H1 (cell line): Measurements from ENCODE around the gene SSH2. TPM values are rescaled to one million over a fixed set of nuclear protein-coding genes. Genes with fewer than 3 reads are reported as not detected.

Experiments used
- ASH2L ChIP-seq: fragments of 200-600, 300-600 bp; sonication (generic); IDR thresholded peaks from one replicate; pipeline ENCODE4 v1.7.1; 2017; ENCODE audit warnings: low read length
- CBX8 ChIP-seq: fragments of 300-800, 300-1000 bp; sonication (generic); IDR thresholded peaks from 2 replicates; pipeline ENCODE4 v1.7.1; 2016; ENCODE audit warnings: low read depth, low read length, borderline replicate concordance
- CEBPB ChIP-seq: IDR thresholded peaks from 2 replicates; pipeline ENCODE4 v1.6.1; 2012; ENCODE audit warnings: low read depth, low read length
- CTBP2 ChIP-seq: IDR thresholded peaks from 2 replicates; pipeline ENCODE4 v1.7.0; 2011; ENCODE audit warnings: borderline replicate concordance, mild to moderate bottlenecking, moderate library complexity, mixed read lengths, low read length; ENCODE audit not compliant: insufficient read depth, insufficient read length
- FOSL1 ChIP-seq: IDR thresholded peaks from 2 replicates; pipeline ENCODE4 v1.6.1; 2011; ENCODE audit warnings: mild to moderate bottlenecking, low read depth, low read length, moderate library complexity; ENCODE audit not compliant: insufficient read depth
- SIN3A ChIP-seq, 2 experiments: IDR thresholded peaks in 1 of 2; conservative IDR thresholded peaks in 1 of 2; 2 replicates each; pipeline ENCODE4 v1.6.1; 2011 to 2012; ENCODE audit warnings: low read length in 2 of 2, improper control_type of control experiment in 1 of 2, low read depth in 1 of 2, mild to moderate bottlenecking in 1 of 2
- ZNF274 ChIP-seq: IDR thresholded peaks from 2 replicates; pipeline ENCODE4 v1.7.0; 2012; ENCODE audit warnings: low read length, borderline replicate concordance; ENCODE audit errors: extremely low read depth
- polyA plus RNA-seq, 7 experiments: library from polyadenylated mRNA; depleted of rRNA in 3 of 7; stranded (reverse) in 5 of 7; unstranded in 2 of 7; fragments of >200 nt in 5 of 7; fragments of 200-250 nt in 2 of 7; gene quantifications; 1 replicate in 5 of 7; 2 replicates in 1 of 7; 4 replicates in 1 of 7; pipeline versions ENCODE4 v1.2.1 to v1.2.3, GENCODE V29; 2011 to 2013; ENCODE audit warnings: missing spikeins in 2 of 7, mixed read lengths in 2 of 7
- total RNA-seq: library from RNA; stranded (reverse); fragmentation: NEBNext Ultra II Directional; extraction: Animal tissue kit (Norgen Biotek cat#: 25700); gene quantifications from 2 replicates; pipeline ENCODE4 v1.2.1, GENCODE V29; 2021
- TF ChIP-seq, protein P1 (sequence below): fragments of 300-600 bp; sonication (generic); IDR thresholded peaks from 2 replicates; pipeline ENCODE4 v1.7.1; 2012; ENCODE audit warnings: low read length, moderate library complexity, mild to moderate bottlenecking, inconsistent platforms; ENCODE audit not compliant: insufficient replicate concordance
- TF ChIP-seq, protein P2 (sequence below): IDR thresholded peaks from 2 replicates; pipeline ENCODE4 v1.6.1; 2012; ENCODE audit warnings: inconsistent platforms
- TF ChIP-seq, protein P3 (sequence below): IDR thresholded peaks from 2 replicates; pipeline ENCODE4 v1.6.1; 2011; ENCODE audit warnings: low read depth, mild to moderate bottlenecking, low read length; ENCODE audit not compliant: insufficient read depth

The SSH2 gene
- total and polyA plus RNA-seq, 2 of the 8 experiments (the other 6 are each of a cell fraction or from before 2014, with no cell fraction given) = 5.2 to 15.9 TPM

DNA sequence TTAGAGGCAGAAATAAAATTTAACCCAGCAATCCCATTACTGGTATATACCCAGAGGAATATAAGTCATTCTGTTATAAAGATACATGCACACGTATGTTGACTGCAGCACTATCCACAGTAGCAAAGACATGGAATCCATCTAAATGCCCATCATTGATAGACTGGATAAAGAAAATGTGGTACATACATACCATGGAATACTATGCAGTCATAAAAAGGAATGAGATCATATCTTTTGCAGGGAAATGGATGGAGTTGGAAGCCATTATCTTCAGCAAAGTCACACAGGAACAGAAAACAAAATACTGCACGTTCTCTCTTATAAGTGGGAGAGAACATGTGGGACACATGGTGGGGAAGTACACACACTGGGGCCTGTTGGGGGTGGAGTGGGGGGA, 23.1 kb downstream of the SSH2 start (continued):
- TF ChIP-seq, protein P1, sequence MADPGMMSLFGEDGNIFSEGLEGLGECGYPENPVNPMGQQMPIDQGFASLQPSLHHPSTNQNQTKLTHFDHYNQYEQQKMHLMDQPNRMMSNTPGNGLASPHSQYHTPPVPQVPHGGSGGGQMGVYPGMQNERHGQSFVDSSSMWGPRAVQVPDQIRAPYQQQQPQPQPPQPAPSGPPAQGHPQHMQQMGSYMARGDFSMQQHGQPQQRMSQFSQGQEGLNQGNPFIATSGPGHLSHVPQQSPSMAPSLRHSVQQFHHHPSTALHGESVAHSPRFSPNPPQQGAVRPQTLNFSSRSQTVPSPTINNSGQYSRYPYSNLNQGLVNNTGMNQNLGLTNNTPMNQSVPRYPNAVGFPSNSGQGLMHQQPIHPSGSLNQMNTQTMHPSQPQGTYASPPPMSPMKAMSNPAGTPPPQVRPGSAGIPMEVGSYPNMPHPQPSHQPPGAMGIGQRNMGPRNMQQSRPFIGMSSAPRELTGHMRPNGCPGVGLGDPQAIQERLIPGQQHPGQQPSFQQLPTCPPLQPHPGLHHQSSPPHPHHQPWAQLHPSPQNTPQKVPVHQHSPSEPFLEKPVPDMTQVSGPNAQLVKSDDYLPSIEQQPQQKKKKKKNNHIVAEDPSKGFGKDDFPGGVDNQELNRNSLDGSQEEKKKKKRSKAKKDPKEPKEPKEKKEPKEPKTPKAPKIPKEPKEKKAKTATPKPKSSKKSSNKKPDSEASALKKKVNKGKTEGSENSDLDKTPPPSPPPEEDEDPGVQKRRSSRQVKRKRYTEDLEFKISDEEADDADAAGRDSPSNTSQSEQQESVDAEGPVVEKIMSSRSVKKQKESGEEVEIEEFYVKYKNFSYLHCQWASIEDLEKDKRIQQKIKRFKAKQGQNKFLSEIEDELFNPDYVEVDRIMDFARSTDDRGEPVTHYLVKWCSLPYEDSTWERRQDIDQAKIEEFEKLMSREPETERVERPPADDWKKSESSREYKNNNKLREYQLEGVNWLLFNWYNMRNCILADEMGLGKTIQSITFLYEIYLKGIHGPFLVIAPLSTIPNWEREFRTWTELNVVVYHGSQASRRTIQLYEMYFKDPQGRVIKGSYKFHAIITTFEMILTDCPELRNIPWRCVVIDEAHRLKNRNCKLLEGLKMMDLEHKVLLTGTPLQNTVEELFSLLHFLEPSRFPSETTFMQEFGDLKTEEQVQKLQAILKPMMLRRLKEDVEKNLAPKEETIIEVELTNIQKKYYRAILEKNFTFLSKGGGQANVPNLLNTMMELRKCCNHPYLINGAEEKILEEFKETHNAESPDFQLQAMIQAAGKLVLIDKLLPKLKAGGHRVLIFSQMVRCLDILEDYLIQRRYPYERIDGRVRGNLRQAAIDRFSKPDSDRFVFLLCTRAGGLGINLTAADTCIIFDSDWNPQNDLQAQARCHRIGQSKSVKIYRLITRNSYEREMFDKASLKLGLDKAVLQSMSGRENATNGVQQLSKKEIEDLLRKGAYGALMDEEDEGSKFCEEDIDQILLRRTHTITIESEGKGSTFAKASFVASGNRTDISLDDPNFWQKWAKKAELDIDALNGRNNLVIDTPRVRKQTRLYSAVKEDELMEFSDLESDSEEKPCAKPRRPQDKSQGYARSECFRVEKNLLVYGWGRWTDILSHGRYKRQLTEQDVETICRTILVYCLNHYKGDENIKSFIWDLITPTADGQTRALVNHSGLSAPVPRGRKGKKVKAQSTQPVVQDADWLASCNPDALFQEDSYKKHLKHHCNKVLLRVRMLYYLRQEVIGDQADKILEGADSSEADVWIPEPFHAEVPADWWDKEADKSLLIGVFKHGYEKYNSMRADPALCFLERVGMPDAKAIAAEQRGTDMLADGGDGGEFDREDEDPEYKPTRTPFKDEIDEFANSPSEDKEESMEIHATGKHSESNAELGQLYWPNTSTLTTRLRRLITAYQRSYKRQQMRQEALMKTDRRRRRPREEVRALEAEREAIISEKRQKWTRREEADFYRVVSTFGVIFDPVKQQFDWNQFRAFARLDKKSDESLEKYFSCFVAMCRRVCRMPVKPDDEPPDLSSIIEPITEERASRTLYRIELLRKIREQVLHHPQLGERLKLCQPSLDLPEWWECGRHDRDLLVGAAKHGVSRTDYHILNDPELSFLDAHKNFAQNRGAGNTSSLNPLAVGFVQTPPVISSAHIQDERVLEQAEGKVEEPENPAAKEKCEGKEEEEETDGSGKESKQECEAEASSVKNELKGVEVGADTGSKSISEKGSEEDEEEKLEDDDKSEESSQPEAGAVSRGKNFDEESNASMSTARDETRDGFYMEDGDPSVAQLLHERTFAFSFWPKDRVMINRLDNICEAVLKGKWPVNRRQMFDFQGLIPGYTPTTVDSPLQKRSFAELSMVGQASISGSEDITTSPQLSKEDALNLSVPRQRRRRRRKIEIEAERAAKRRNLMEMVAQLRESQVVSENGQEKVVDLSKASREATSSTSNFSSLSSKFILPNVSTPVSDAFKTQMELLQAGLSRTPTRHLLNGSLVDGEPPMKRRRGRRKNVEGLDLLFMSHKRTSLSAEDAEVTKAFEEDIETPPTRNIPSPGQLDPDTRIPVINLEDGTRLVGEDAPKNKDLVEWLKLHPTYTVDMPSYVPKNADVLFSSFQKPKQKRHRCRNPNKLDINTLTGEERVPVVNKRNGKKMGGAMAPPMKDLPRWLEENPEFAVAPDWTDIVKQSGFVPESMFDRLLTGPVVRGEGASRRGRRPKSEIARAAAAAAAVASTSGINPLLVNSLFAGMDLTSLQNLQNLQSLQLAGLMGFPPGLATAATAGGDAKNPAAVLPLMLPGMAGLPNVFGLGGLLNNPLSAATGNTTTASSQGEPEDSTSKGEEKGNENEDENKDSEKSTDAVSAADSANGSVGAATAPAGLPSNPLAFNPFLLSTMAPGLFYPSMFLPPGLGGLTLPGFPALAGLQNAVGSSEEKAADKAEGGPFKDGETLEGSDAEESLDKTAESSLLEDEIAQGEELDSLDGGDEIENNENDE = no peak
- TF ChIP-seq FOSL1 = no peak
- TF ChIP-seq CBX8 = no peak
- no peak for TF ChIP-seq CTBP2
- TF ChIP-seq SIN3A (conservative IDR thresholded peaks at IDR 0.05 in 1 of 2, IDR thresholded peaks at IDR 0.05 in 1 of 2; ENCODE audit: low read depth in 1 of 2, low read length in 2 of 2) = no peak
- no peak for TF ChIP-seq ASH2L
- TF ChIP-seq, protein P2, sequence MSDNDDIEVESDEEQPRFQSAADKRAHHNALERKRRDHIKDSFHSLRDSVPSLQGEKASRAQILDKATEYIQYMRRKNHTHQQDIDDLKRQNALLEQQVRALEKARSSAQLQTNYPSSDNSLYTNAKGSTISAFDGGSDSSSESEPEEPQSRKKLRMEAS = no peak
- TF ChIP-seq CEBPB = no peak
- TF ChIP-seq, protein P3, sequence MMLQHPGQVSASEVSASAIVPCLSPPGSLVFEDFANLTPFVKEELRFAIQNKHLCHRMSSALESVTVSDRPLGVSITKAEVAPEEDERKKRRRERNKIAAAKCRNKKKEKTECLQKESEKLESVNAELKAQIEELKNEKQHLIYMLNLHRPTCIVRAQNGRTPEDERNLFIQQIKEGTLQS = no peak
- no peak for TF ChIP-seq ZNF274
